Liver (tissue), 9 donors: Measurements from ENCODE around the gene ST6GALNAC2. TPM values are rescaled to one million over a fixed set of nuclear protein-coding genes. Genes with fewer than 3 reads are reported as not detected.

Experiments used
- DNase-seq: peaks from one replicate; pipeline ENCODE4 v3.0.0-alpha.2; 2017; ENCODE audit warnings: low spot score
- H3K27ac ChIP-seq, 2 donors: one replicate each; pipeline ENCODE4 v1.7.0; 2013; ENCODE audit warnings: inconsistent platforms in 2 of 2, low read length in 2 of 2, control low read depth in 1 of 2, low read depth in 1 of 2, mild to moderate bottlenecking in 1 of 2
- H3K27me3 ChIP-seq, 4 donors: one replicate each; pipeline versions ENCODE4 v1.6.1 to v1.7.0; 2013; ENCODE audit warnings: low read length in 3 of 4, inconsistent platforms in 1 of 4, mild to moderate bottlenecking in 1 of 4, moderate library complexity in 1 of 4; ENCODE audit not compliant: control insufficient read depth in 4 of 4, insufficient read depth in 4 of 4
- H3K36me3 ChIP-seq, 4 donors: one replicate each; pipeline versions ENCODE4 v1.6.1 to v1.7.0; 2013; ENCODE audit warnings: low read length in 3 of 4, mild to moderate bottlenecking in 3 of 4, low read depth in 1 of 4, moderate library complexity in 1 of 4; ENCODE audit not compliant: control insufficient read depth in 4 of 4, insufficient read depth in 3 of 4
- H3K4me1 ChIP-seq, 4 donors: one replicate each; pipeline versions ENCODE4 v1.6.1 to v1.7.0; 2013; ENCODE audit warnings: low read length in 3 of 4, mild to moderate bottlenecking in 3 of 4, moderate library complexity in 1 of 4; ENCODE audit not compliant: control insufficient read depth in 4 of 4, insufficient read depth in 4 of 4
- H3K4me3 ChIP-seq, 3 donors: one replicate each; pipeline versions ENCODE4 v1.6.1 to v1.7.0; 2013; ENCODE audit warnings: low read length in 3 of 3, control low read depth in 1 of 3, low read depth in 1 of 3, mild to moderate bottlenecking in 1 of 3
- H3K9ac ChIP-seq, 2 donors: one replicate each; pipeline ENCODE4 v1.7.0; 2013; ENCODE audit warnings: low read length in 2 of 2, mild to moderate bottlenecking in 2 of 2, moderate library complexity in 2 of 2, control low read depth in 1 of 2, low read depth in 1 of 2
- H3K9me3 ChIP-seq, 4 donors: one replicate each; pipeline versions ENCODE4 v1.6.1 to v1.7.0; 2013; ENCODE audit warnings: low read length in 3 of 4; ENCODE audit not compliant: control insufficient read depth in 4 of 4
- GABPA ChIP-seq, 2 donors: IDR thresholded peaks in 1 of 2; conservative IDR thresholded peaks in 1 of 2; 2 replicates each; pipeline ENCODE4 v1.6.1; 2016; ENCODE audit warnings: antibody characterized with exemption in 2 of 2, mild to moderate bottlenecking in 1 of 2, moderate library complexity in 1 of 2
- NR2F2 ChIP-seq: IDR thresholded peaks from 2 replicates; pipeline ENCODE4 v1.6.1; 2016; ENCODE audit warnings: antibody characterized with exemption
- RAD21 ChIP-seq, 2 donors: IDR thresholded peaks; 2 replicates each; pipeline ENCODE4 v1.6.1; 2016; ENCODE audit warnings: antibody characterized with exemption in 2 of 2, mild to moderate bottlenecking in 2 of 2
- WGBS: extraction: QIAGEN DNeasy Blood & Tissue Kit; methylation state at CpG from one replicate; pipeline ENCODE4 v1.1.7; 2013; 5-methylcytosine and 5-hydroxymethylcytosine counted together
- polyA plus RNA-seq, 2 donors: library from polyadenylated mRNA; stranded (reverse) in 1 of 2; unstranded in 1 of 2; fragments of 200-250 nt in 1 of 2; fragments of >200 nt in 1 of 2; fragmentation: Nextera tagmentation in 1 of 2; extraction: Ambion mirVana in 1 of 2; gene quantifications; one replicate each; pipeline versions ENCODE4 v1.2.1 to v1.2.3, GENCODE V29; 2013 to 2015
- total RNA-seq, 2 donors: library from RNA; depleted of rRNA; stranded (reverse); fragments of >200 nt; gene quantifications; one replicate each; pipeline ENCODE4 v1.2.3, GENCODE V29; 2014
- TF ChIP-seq, protein P1 (sequence below): fragments of 150-350 bp; IDR thresholded peaks from 2 replicates; pipeline ENCODE4 v1.5.1; 2017; ENCODE audit warnings: improper control_type of control experiment, low read depth, low read length; ENCODE audit not compliant: missing input control
- TF ChIP-seq, protein P2 (sequence below): IDR thresholded peaks from 2 replicates; pipeline ENCODE4 v1.6.1; 2016; ENCODE audit warnings: antibody characterized with exemption
- TF ChIP-seq, protein P3 (sequence below): IDR thresholded peaks from 2 replicates; pipeline ENCODE4 v1.6.1; 2016; ENCODE audit warnings: antibody characterized with exemption
- TF ChIP-seq, protein P4 (sequence below): IDR thresholded peaks from 2 replicates; pipeline ENCODE4 v1.6.1; 2016; ENCODE audit warnings: antibody characterized with exemption, mild to moderate bottlenecking
- donor health status: healthy.
- donor health status: healthy.
- donor health status: healthy.
- donor health status: healthy.
- donor health status: healthy.

Gene ST6GALNAC2
- total and polyA plus RNA-seq, 4 donors, result 0.52 to 2.6 (median 1.1) TPM

DNA sequence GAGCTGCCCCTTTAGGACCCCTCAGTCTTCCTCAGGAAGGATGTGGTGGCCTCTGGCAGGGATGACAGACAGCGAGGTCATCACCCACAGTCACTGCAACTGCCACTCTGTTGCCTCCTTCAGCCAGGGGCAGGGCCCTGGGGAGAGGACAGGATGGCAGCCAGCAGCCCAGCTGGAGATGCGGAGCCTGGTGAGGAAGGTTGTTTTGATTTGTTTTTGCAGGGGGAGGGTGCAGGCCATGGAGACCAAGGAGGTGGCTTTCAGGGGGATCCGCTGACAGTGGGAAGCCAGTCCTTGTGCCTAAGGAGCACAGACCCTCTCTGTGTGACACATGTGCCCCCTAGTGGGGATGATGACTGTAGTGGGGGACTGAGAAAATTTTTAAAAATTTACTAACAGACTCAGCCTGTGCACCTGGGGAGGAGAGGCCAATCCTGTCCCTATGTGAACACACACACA lies 38.4 kb downstream of the ST6GALNAC2 start:
- H3K4me1 ChIP-seq, result peaks cover 7 to 57% (median 47%) of the 10 kb centered on the region in 4 donors
- H3K36me3 ChIP-seq, result no peaks in the 10 kb centered on the region
- no peaks in the 10 kb centered on the region for H3K9me3 ChIP-seq
- H3K27me3 ChIP-seq, result no peaks in the 10 kb centered on the region
- peak; percentile 79 to 88 for TF ChIP-seq RAD21 (IDR thresholded peaks at IDR 0.05)
- TF ChIP-seq, protein P1, sequence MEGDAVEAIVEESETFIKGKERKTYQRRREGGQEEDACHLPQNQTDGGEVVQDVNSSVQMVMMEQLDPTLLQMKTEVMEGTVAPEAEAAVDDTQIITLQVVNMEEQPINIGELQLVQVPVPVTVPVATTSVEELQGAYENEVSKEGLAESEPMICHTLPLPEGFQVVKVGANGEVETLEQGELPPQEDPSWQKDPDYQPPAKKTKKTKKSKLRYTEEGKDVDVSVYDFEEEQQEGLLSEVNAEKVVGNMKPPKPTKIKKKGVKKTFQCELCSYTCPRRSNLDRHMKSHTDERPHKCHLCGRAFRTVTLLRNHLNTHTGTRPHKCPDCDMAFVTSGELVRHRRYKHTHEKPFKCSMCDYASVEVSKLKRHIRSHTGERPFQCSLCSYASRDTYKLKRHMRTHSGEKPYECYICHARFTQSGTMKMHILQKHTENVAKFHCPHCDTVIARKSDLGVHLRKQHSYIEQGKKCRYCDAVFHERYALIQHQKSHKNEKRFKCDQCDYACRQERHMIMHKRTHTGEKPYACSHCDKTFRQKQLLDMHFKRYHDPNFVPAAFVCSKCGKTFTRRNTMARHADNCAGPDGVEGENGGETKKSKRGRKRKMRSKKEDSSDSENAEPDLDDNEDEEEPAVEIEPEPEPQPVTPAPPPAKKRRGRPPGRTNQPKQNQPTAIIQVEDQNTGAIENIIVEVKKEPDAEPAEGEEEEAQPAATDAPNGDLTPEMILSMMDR, result peak; percentile 60
- TF ChIP-seq, protein P2, sequence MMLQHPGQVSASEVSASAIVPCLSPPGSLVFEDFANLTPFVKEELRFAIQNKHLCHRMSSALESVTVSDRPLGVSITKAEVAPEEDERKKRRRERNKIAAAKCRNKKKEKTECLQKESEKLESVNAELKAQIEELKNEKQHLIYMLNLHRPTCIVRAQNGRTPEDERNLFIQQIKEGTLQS, result no peak
- TF ChIP-seq NR2F2, result no peak
- 55% methylated on average over 3 of the region's 3 CpGs for WGBS
- no peak overlapping the region for H3K4me3 ChIP-seq
- peak overlapping the region in 1 of 2 donors; percentile 25 for H3K27ac ChIP-seq
- DNase-seq, result peak; percentile 66
- no peak overlapping the region for H3K9ac ChIP-seq

DNA sequence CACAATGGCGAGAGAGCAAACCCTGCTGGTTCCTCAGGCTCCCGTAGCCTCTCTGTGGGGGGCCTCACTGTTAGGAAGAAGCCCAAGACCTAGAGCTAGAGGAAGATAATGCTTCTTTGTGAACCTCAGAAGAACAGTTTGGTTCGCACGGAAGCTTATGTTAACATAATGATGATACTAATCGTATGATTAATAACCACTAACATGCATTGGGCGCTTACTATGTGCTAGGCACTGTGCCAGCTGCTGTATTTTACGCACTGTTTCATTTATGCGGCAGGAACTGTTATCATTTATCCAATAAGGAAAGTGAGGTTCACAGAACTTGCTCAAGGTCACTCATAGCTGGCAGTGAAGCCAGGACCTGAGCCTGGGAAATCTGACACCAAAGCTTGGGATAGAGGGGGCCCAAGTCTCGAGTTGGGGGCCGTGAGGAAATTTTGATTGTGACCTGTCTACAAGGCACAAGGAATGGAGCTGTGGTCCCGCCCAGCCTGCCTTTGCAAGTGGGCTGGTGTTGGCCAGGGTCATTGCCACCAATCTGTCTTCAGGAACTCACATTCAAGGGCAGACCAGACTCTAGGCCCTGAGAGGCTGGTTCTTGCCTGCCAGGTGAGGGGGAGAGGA lies 39.0 kb downstream of the ST6GALNAC2 start:
- no peak for DNase-seq
- H3K9ac ChIP-seq, result no peak overlapping the region

More for the DNA sequence above, 39.0 kb downstream of the ST6GALNAC2 start:
- TF ChIP-seq, protein P3, sequence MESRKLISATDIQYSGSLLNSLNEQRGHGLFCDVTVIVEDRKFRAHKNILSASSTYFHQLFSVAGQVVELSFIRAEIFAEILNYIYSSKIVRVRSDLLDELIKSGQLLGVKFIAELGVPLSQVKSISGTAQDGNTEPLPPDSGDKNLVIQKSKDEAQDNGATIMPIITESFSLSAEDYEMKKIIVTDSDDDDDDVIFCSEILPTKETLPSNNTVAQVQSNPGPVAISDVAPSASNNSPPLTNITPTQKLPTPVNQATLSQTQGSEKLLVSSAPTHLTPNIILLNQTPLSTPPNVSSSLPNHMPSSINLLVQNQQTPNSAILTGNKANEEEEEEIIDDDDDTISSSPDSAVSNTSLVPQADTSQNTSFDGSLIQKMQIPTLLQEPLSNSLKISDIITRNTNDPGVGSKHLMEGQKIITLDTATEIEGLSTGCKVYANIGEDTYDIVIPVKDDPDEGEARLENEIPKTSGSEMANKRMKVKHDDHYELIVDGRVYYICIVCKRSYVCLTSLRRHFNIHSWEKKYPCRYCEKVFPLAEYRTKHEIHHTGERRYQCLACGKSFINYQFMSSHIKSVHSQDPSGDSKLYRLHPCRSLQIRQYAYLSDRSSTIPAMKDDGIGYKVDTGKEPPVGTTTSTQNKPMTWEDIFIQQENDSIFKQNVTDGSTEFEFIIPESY, result no peak
- no peak for TF ChIP-seq GABPA (IDR thresholded peaks at IDR 0.05 in 1 of 2, conservative IDR thresholded peaks at IDR 0.05 in 1 of 2)
- TF ChIP-seq, protein P4, sequence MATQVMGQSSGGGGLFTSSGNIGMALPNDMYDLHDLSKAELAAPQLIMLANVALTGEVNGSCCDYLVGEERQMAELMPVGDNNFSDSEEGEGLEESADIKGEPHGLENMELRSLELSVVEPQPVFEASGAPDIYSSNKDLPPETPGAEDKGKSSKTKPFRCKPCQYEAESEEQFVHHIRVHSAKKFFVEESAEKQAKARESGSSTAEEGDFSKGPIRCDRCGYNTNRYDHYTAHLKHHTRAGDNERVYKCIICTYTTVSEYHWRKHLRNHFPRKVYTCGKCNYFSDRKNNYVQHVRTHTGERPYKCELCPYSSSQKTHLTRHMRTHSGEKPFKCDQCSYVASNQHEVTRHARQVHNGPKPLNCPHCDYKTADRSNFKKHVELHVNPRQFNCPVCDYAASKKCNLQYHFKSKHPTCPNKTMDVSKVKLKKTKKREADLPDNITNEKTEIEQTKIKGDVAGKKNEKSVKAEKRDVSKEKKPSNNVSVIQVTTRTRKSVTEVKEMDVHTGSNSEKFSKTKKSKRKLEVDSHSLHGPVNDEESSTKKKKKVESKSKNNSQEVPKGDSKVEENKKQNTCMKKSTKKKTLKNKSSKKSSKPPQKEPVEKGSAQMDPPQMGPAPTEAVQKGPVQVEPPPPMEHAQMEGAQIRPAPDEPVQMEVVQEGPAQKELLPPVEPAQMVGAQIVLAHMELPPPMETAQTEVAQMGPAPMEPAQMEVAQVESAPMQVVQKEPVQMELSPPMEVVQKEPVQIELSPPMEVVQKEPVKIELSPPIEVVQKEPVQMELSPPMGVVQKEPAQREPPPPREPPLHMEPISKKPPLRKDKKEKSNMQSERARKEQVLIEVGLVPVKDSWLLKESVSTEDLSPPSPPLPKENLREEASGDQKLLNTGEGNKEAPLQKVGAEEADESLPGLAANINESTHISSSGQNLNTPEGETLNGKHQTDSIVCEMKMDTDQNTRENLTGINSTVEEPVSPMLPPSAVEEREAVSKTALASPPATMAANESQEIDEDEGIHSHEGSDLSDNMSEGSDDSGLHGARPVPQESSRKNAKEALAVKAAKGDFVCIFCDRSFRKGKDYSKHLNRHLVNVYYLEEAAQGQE, result no peak
- WGBS, result 62% methylated on average over 11 of the region's 11 CpGs
- Histone ChIP-seq H3K4me1 (peaks cover 7 to 55% (median 46%) of the 10 kb centered on the region in 4 donors), H3K27ac (peak overlapping the region in 1 of 2 donors; percentile 25), H3K9me3 (no peaks in the 10 kb centered on the region), H3K4me3 (no peak overlapping the region), H3K27me3 (no peaks in the 10 kb centered on the region), H3K36me3 (no peaks in the 10 kb centered on the region)
